Measurements from ENCODE around the gene PCP4. TPM values are rescaled to one million over a fixed set of nuclear protein-coding genes. Genes with fewer than 3 reads are reported as not detected.

Gene PCP4
- total RNA-seq (2014; rRNA removed; shearing (Covaris generic)) (not detected in 2 replicates), total RNA-seq (2022) (not detected in 2 replicates), Bru-seq, nascent RNA (not detected), BruChase-seq, experiment 1, labeled RNA remaining after a 6-hour chase (not detected), BruChase-seq, experiment 2, labeled RNA remaining after a 2-hour chase (not detected)
- long read RNA-seq, result 0 reads

DNA sequence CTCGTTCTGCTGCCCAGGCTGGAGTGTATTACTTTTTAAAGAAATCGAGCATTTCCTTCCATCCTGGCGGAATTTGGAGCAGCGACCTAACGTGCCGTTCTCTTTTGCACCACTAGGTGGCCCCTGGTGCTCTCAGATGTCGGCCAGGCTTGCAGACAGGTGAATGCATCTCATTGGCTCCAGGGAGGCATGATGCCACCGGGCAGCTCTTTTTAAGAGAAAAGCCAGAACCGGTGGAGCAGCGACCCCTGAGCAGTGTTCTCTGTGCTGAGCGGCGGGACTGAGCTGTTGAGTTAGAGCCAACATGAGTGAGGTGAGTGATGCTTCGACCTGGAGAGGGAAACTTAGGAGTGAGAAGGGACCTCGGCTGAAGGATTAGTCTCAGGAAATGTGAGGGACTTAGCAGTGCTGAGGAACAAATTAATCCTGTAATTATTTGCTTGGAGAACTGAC is at the start of gene PCP4:
Gene PCP4, plus strand, starts transcription at position 241 of the 453 bp plus-strand sequence. Its CDS starts 64 bp downstream, at position 305.
- BruUV-seq (replicated peaks), result no TSS peak
- peak; percentile 39 for DNase-seq (ENCODE audit: low spot score)
- CTCF ChIA-PET (ENCODE audit: unreplicated experiment), result interaction anchor here (1.4 kb wide), 1 partner anchor 15 kb away, joined by 3 read pairs; no protein-coding TSS in a partner anchor
- H3K27ac ChIP-seq (ENCODE audit: low read depth, low read length, poor library complexity, severe bottlenecking), result no peak within 1 kb of the TSS
- H3K36me3 ChIP-seq (ENCODE audit: insufficient read depth, low read length), result no peaks in the 10 kb centered on the region
- no peak within 1 kb of the TSS for H2AFZ ChIP-seq (ENCODE audit: low read length)
- TF ChIP-seq CTCF (conservative IDR thresholded peaks at IDR 0.05; ENCODE audit: low read length) (peak; percentile 92), EZH2phosphoT487 (IDR thresholded peaks at IDR 0.05; ENCODE audit: borderline replicate concordance, low read depth, low read length) (no peak)
- no peak within 1 kb of the TSS for H3K4me2 ChIP-seq (ENCODE audit: low read length)
- POLR2A ChIA-PET, result interaction anchor here (0.8 kb wide), 1 partner anchor 32 kb away, joined by 3 read pairs; no protein-coding TSS in a partner anchor
- H4K20me1 ChIP-seq (ENCODE audit: insufficient read depth, low read length), result no peaks in the 10 kb centered on the region
- intact Hi-C loops (cut with micrococcal nuclease; ENCODE audit: unreplicated experiment), result no loop called here
- no peaks in the 10 kb centered on the region for H3K9me2 ChIP-seq (ENCODE audit: insufficient read depth, low read length)
- no peak within 1 kb of the TSS for H3K4me3 ChIP-seq (ENCODE audit: low read depth, low read length, poor library complexity, severe bottlenecking)
- H3K79me2 ChIP-seq (ENCODE audit: insufficient read depth, low read depth, low read length), result no peaks in the 10 kb centered on the region
- no peaks in the 10 kb centered on the region for H3K4me1 ChIP-seq (ENCODE audit: insufficient read depth, low read length, poor library complexity, severe bottlenecking)
- no peaks in the 10 kb centered on the region for H3K9me3 ChIP-seq (ENCODE audit: low read length)

DNA sequence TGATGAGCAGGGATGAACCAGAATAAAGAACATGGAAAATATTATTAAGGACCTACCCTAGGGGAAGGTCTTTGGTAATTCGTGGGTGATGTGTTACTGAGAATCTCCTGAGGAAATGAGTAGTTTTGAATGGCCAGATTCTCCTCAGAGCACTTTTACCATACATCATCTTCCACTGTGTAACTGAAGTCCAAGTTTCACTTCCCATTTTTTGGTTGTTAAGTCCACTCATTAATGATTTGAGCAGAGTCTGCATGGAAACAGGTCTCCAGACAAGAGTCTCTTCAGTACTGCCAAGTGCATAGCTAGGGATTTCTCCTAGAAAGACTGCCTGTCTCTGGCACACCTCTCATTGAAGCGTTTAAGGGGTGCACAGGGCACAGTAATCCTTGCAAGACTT is 48.7 kb upstream of the PCP4 start:
- no peak overlapping the region for H2AFZ ChIP-seq (ENCODE audit: low read length)
- H3K9me3 ChIP-seq (ENCODE audit: low read length), result no peaks in the 10 kb centered on the region
- DNase-seq (ENCODE audit: low spot score), result peak; percentile 10
- H3K4me2 ChIP-seq (ENCODE audit: low read length), result no peak overlapping the region
- no peaks in the 10 kb centered on the region for H3K79me2 ChIP-seq (ENCODE audit: insufficient read depth, low read depth, low read length)
- H3K4me1 ChIP-seq (ENCODE audit: insufficient read depth, low read length, poor library complexity, severe bottlenecking), result no peaks in the 10 kb centered on the region
- ChIA-PET POLR2A (no interaction called here), CTCF (ENCODE audit: unreplicated experiment) (no interaction called here)
- no peak overlapping the region for H3K27ac ChIP-seq (ENCODE audit: low read depth, low read length, poor library complexity, severe bottlenecking)
- intact Hi-C loops (cut with micrococcal nuclease; ENCODE audit: unreplicated experiment), result no loop called here
- no peak overlapping the region for H3K4me3 ChIP-seq (ENCODE audit: low read depth, low read length, poor library complexity, severe bottlenecking)
- no peaks in the 10 kb centered on the region for H3K9me2 ChIP-seq (ENCODE audit: insufficient read depth, low read length)
- no peaks in the 10 kb centered on the region for H4K20me1 ChIP-seq (ENCODE audit: insufficient read depth, low read length)
- no TSS peak for BruUV-seq (replicated peaks)
- TF ChIP-seq EZH2phosphoT487 (IDR thresholded peaks at IDR 0.05; ENCODE audit: borderline replicate concordance, low read depth, low read length) (no peak), CTCF (conservative IDR thresholded peaks at IDR 0.05; ENCODE audit: low read length) (no peak)
- H3K36me3 ChIP-seq (ENCODE audit: insufficient read depth, low read length), result no peaks in the 10 kb centered on the region

GRCh38 chr21:39822042-39822441 is 45.2 kb upstream of the PCP4 start:
- no peak for DNase-seq (ENCODE audit: low spot score)
- no peaks in the 10 kb centered on the region for H3K9me3 ChIP-seq (ENCODE audit: low read length)
- intact Hi-C loops (cut with micrococcal nuclease; ENCODE audit: unreplicated experiment), result no loop called here
- no peak overlapping the region for H2AFZ ChIP-seq (ENCODE audit: low read length)
- no peaks in the 10 kb centered on the region for H3K79me2 ChIP-seq (ENCODE audit: insufficient read depth, low read depth, low read length)
- no peaks in the 10 kb centered on the region for H3K36me3 ChIP-seq (ENCODE audit: insufficient read depth, low read length)
- H3K27ac ChIP-seq (ENCODE audit: low read depth, low read length, poor library complexity, severe bottlenecking), result no peak overlapping the region
- no peaks in the 10 kb centered on the region for H3K9me2 ChIP-seq (ENCODE audit: insufficient read depth, low read length)
- no peak overlapping the region for H3K4me3 ChIP-seq (ENCODE audit: low read depth, low read length, poor library complexity, severe bottlenecking)
- TF ChIP-seq EZH2phosphoT487 (IDR thresholded peaks at IDR 0.05; ENCODE audit: borderline replicate concordance, low read depth, low read length) (no peak), CTCF (conservative IDR thresholded peaks at IDR 0.05; ENCODE audit: low read length) (no peak)
- H3K4me1 ChIP-seq (ENCODE audit: insufficient read depth, low read length, poor library complexity, severe bottlenecking), result no peaks in the 10 kb centered on the region
- CTCF ChIA-PET (ENCODE audit: unreplicated experiment), result no interaction called here
- H4K20me1 ChIP-seq (ENCODE audit: insufficient read depth, low read length), result no peaks in the 10 kb centered on the region
- no TSS peak for BruUV-seq (replicated peaks)
- POLR2A ChIA-PET, result no interaction called here
- H3K4me2 ChIP-seq (ENCODE audit: low read length), result no peak overlapping the region

All from OCI-LY7 (cell line).